Activated naive CD8-positive, alpha-beta T cell treated with anti-CD3 and anti-CD28 coated beads, Interleukin-2, amount 10 ng/mL, durations not matched to agents 7 days and 5 days (primary cell): ENCODE measurements around the gene MYBPHL. TPM values are rescaled to one million over a fixed set of nuclear protein-coding genes. Genes with fewer than 3 reads are reported as not detected.
"Not testable (repeated sequence)": the region's sequence is repeated elsewhere in the genome, so short reads cannot be mapped to it uniquely, and the experiment has no call there.

Source experiments
- ATAC-seq: fragments of 150-1000 bp; cut with Tn5 transposase; one replicate; pipeline ENCODE4 v1.10.0; 2021; ENCODE audit warnings: low read depth, moderate library complexity
- POLR2A ChIA-PET: fragments of 350-600 bp; sonication (Branson Sonifier 250); formaldehyde crosslinking; loops from one replicate; lab custom pipeline; 2021; ENCODE audit warnings: antibody characterized with exemption; lab: Charles Lee
- DNase-seq: peaks from one replicate; pipeline ENCODE4 v3.0.0; 2021
- H3K27ac Mint-ChIP-seq: one replicate; pipeline ENCODE4 v1.8.0; 2022; ENCODE audit warnings: mild to moderate bottlenecking, mixed read lengths
- H3K27me3 Mint-ChIP-seq: one replicate; pipeline ENCODE4 v1.8.0; 2022; ENCODE audit warnings: mild to moderate bottlenecking, moderate library complexity, mixed read lengths
- H3K36me3 Mint-ChIP-seq: one replicate; pipeline ENCODE4 v1.8.0; 2021; ENCODE audit warnings: mild to moderate bottlenecking, mixed read lengths
- H3K4me1 Mint-ChIP-seq: one replicate; pipeline ENCODE4 v1.8.0; 2021; ENCODE audit warnings: mixed read lengths
- H3K4me3 Mint-ChIP-seq: one replicate; pipeline ENCODE4 v1.8.0; 2022; ENCODE audit warnings: mild to moderate bottlenecking, moderate library complexity, mixed read lengths
- H3K9me3 Mint-ChIP-seq: one replicate; pipeline ENCODE4 v1.8.0; 2021; ENCODE audit warnings: mixed read lengths
- total RNA-seq, 2 experiments: library from RNA; stranded (reverse); gene quantifications; one replicate each; pipeline ENCODE4 v1.2.3, GENCODE V29; 2021

MYBPHL gene
- total RNA-seq, 2 experiments from 2014 or later: not detected

DNA sequence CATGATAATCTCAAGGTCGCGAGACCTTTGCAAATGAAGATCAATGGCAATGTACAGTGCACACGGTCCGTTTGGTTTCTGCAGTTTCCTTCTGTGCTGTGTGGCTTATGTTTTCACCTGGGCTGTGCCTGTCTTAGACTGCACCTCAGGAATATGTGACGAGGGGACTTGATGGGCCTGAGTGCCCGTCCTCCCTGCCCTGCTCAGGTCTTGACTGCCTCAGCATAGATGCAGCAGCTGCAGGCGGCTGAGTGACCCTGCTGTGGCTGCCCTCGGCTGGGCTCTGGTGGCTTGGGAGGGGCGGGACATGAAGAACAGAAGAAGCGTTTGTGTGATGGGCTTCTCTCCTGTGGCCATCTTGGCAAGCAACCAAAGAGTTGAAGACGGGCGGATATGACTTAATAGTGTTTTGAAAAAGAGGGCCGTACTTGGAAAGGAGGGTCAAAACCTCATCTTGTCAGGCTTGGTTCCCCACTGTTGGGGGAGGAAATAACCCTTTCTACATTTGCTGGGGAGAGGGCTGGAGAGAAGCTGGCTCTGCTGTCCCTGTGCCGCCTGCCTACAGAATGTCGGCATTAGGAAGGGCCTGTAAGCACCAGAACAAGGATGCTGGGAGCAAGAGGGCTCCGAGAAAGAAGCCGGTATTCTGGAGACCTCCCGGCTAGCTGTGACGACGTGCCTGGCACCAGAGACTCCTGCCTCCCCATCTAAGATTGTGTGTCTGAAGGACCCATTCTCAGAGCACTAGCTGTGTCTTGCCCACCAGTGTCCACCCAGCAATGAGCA lies 7.1 kb downstream of the MYBPHL start:
- H3K27me3 Mint-ChIP-seq: peaks cover 20% of the 10 kb centered on the region
- H3K9me3 Mint-ChIP-seq: no peaks in the 10 kb centered on the region
- no peak overlapping the region for H3K27ac Mint-ChIP-seq
- H3K36me3 Mint-ChIP-seq: no peaks in the 10 kb centered on the region
- POLR2A ChIA-PET: no interaction called here
- DNase-seq: no peak
- H3K4me1 Mint-ChIP-seq: peaks cover 7% of the 10 kb centered on the region
- H3K4me3 Mint-ChIP-seq: no peak overlapping the region
- no peak for ATAC-seq

DNA sequence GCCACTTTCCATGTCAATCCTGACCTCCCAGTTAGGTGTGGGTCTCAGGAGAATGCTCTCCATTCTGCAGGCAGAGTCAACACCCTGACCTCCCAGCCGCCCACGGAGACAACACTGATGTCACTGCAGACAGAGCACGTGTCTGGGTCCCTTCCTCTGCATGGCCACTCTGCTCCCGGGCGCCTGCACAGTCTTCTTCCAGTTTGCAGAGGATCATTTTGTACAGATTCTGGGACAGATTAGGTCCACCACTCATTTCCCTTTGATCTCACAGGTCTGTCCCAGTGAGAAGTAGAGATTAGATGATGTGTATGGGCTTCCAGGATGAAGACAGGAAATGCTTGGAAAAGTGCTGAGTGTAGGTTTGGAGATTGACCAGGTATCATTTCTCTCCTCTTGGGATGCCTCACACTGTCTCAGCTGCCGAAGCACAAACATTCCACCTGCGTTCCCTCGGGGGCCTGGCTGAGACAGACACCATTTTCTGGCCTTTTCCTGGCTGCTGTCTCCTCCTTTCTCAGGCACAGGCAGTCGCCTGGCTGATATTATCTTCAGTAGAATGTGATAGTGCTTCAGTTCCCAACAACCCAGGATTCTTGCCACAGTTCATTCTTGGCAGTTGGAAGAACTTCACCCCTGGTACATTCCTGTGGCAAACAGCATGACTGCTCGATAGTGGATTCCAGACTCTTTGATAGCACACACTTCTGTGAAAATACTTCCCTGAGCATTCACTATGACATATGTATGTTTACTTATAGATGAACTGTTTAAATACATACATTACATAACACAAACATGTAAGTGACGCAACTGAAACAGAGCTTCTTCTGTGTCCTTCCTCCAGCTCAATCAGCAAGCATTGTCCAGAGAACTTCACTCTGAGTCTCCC lies 7.9 kb downstream of the MYBPHL start:
- no peak overlapping the region for H3K27ac Mint-ChIP-seq
- H3K4me3 Mint-ChIP-seq: no peak overlapping the region
- no peaks in the 10 kb centered on the region for H3K36me3 Mint-ChIP-seq
- POLR2A ChIA-PET: no interaction called here
- H3K4me1 Mint-ChIP-seq: peaks cover 7% of the 10 kb centered on the region
- DNase-seq (no peak), ATAC-seq (no peak)
- H3K9me3 Mint-ChIP-seq: no peaks in the 10 kb centered on the region
- peaks cover 29% of the 10 kb centered on the region for H3K27me3 Mint-ChIP-seq

DNA sequence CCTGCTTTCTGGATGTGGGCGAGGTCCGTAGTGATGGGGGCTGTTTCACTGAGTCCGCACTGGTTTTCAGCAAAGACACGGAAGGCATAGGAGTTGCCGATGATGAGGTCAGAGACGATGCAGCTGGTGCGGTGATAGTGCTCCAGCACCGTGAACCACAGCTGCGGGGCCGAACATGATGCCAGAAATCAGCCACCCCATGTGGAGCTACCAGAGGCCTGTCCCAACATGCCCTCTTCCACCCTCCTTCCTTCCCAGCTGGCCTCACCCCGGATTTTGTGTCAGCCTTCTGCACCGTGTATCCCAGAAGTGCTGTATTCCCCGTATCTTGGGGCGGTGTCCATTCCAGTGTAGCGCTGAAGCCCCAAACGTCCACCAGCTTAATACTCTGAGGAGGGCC lies 10.0 kb downstream of the MYBPHL start:
- no peak overlapping the region for H3K4me3 Mint-ChIP-seq

DNA sequence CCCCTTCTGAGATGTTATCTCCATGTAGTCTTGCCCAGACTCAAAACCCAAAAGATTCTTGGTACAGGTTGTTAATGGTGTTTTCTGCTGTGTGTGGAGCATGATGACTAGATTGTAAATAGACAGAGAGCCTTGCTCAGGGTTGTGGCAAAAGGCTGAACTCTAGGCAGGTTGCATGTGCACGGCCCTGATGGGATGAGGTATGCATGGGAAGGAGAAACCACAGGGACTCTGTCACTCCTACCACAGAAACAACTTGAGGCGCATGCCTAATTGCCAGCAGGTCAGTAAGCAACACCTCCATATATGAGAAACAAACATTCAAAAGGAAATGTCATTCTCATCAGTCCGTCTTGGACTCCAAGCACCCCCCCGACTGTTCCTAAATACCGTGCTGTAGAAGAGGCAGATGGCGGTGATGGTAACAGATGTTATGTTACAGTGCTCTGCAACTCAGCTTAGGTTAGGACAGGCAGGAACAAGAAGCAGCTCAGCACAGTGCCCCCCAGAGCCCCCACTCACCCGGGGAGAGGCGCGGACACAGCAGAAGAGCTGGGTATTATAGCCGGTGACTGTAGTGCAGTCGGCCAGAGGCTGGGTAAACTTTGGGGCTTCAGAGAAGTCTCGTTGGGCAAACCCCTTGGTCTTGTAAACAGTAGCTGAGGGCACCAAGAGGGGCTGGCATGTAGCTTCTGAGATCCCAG lies 10.9 kb downstream of the MYBPHL start:
- no peak for DNase-seq
- Mint-ChIP-seq H3K27me3 (peaks cover 39% of the 10 kb centered on the region), H3K36me3 (no peaks in the 10 kb centered on the region), H3K4me3 (no peak overlapping the region), H3K4me1 (peaks cover 7% of the 10 kb centered on the region), H3K9me3 (no peaks in the 10 kb centered on the region), H3K27ac (no peak overlapping the region)
- ATAC-seq: no peak
- POLR2A ChIA-PET: interaction anchor here (1.0 kb wide), 1 partner anchor 13 kb away, joined by 5 read pairs; the partner anchor contains the start of gene PSRC1

More for the DNA sequence above, 10.0 kb downstream of the MYBPHL start:
- peaks cover 7% of the 10 kb centered on the region for H3K4me1 Mint-ChIP-seq
- H3K36me3 Mint-ChIP-seq: no peaks in the 10 kb centered on the region
- no peak overlapping the region for H3K27ac Mint-ChIP-seq
- DNase-seq (no peak), ATAC-seq (no peak)
- POLR2A ChIA-PET: no interaction called here
- no peaks in the 10 kb centered on the region for H3K9me3 Mint-ChIP-seq
- peaks cover 39% of the 10 kb centered on the region for H3K27me3 Mint-ChIP-seq

DNA sequence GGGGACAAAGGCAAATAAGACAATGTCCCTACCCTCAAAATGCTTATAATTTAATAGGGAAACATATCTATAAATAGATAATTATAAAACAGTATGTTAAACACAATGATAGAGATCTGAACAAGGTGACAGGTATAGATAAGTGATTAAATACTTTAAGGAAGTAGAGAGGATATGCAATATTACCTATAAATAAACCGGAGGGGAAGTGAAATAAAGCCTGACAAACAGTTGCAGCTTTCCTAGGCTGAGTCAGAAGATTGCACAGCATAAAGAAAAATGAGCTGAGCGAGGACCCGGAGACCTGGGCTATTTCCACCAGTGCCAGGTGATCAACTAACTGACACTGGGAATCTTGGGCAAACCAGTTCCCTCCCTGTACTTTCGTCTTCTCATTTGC lies 12.3 kb downstream of the MYBPHL start:
- H3K4me3 Mint-ChIP-seq: no peak overlapping the region
- POLR2A ChIA-PET: no interaction called here

DNA sequence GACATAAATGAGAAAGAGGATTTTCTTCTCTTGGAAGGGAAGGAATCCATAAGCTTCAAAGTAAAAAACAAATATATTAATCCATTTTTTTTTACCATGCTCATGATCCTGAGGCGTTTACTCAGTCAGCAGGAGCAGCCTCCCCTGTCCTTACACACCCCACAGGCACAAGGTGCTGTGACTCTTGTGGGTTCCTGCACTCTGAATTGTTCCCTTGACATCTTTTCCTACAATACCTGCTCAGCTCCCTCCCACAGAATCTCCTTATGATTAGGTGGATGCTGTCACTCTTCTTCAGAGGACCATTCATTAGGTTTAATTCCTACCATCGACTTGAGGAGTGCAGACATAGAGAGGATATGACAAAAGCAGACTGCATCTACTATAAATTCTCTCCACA lies 13.8 kb downstream of the MYBPHL start:
- Mint-ChIP-seq H3K36me3 (no peaks in the 10 kb centered on the region), H3K9me3 (no peaks in the 10 kb centered on the region), H3K4me3 (no peak overlapping the region), H3K4me1 (peaks cover 4% of the 10 kb centered on the region), H3K27me3 (peaks cover 36% of the 10 kb centered on the region), H3K27ac (no peak overlapping the region)
- DNase-seq (no peak), ATAC-seq (no peak)
- POLR2A ChIA-PET: no interaction called here

More for the DNA sequence above, 12.3 kb downstream of the MYBPHL start:
- Mint-ChIP-seq H3K9me3 (no peaks in the 10 kb centered on the region), H3K27me3 (peaks cover 34% of the 10 kb centered on the region), H3K4me1 (peaks cover 7% of the 10 kb centered on the region), H3K36me3 (no peaks in the 10 kb centered on the region), H3K27ac (no peak overlapping the region)
- ATAC-seq (no peak), DNase-seq (no peak)

DNA sequence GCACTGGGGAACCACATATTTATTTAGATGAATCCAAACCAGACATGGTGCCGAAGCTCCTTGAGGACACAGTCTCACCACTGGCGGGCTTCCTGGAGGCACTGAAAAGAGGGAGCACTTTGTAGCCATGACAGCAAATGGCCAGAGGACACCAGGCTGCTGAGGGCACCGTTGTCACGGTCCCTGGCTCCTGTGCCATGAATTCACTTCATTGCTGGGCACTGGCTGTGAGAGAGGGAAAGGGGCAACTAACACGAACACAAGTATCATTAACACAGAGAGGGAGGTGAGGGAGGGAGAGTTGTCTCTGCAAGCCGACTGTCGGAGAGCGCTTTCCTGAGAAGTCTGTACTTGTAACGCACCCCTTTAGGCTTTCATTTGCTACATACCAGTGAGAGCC lies 14.4 kb downstream of the MYBPHL start:
- POLR2A ChIA-PET: no interaction called here
- Mint-ChIP-seq H3K9me3 (no peaks in the 10 kb centered on the region), H3K36me3 (no peaks in the 10 kb centered on the region), H3K4me1 (peaks cover 4% of the 10 kb centered on the region), H3K27ac (no peak overlapping the region), H3K4me3 (no peak overlapping the region), H3K27me3 (peaks cover 40% of the 10 kb centered on the region)
- ATAC-seq (no peak), DNase-seq (no peak)

DNA sequence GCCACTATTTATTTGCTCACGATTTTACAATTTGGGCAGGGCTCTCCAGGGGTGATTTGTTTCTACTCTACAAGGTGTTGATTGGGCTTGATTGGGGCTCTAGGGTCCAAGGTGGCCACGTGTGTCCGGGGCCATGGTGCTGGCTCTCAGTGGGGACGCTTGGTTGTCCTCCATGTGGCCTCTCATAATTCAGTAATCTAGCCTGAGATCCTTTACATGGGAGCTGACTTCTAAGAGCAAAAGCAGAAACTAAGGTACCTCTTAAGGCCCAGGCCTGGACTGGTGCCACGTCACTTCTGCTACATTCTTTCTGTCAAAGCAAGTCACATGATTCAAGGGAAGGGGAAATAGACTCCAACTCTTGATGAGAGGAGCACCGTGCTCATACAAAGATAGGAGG lies 15.8 kb downstream of the MYBPHL start:
- Mint-ChIP-seq H3K27ac (no peak overlapping the region), H3K9me3 (no peaks in the 10 kb centered on the region), H3K27me3 (peaks cover 41% of the 10 kb centered on the region), H3K4me1 (peaks cover 4% of the 10 kb centered on the region), H3K4me3 (no peak overlapping the region), H3K36me3 (no peaks in the 10 kb centered on the region)
- DNase-seq: no peak
- no peak for ATAC-seq
- POLR2A ChIA-PET: no interaction called here

DNA sequence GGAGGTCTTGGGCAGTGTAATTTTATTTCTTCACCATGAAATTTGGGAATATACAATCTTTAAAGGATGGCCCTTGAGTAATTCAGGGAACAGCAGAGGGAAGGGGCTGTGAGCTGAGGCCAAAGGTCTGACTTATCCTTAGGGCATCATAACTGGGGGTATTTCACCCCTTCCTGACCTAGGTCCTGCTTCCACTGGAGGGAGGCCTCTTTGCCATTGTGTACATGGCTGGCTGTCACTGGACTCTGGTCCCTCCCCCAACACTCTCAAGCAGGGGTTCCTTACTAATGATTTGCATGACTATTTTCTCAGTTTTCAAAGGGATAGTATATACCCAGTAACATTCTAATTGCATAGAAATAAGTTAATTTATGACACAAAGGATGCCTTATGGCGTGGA lies 16.7 kb downstream of the MYBPHL start:
- POLR2A ChIA-PET: no interaction called here
- no peaks in the 10 kb centered on the region for H3K36me3 Mint-ChIP-seq
- H3K4me1 Mint-ChIP-seq: no peaks in the 10 kb centered on the region
- ATAC-seq: no peak
- no peak overlapping the region for H3K4me3 Mint-ChIP-seq
- H3K9me3 Mint-ChIP-seq: no peaks in the 10 kb centered on the region
- no peak overlapping the region for H3K27ac Mint-ChIP-seq
- DNase-seq: no peak
- peaks cover 33% of the 10 kb centered on the region for H3K27me3 Mint-ChIP-seq

DNA sequence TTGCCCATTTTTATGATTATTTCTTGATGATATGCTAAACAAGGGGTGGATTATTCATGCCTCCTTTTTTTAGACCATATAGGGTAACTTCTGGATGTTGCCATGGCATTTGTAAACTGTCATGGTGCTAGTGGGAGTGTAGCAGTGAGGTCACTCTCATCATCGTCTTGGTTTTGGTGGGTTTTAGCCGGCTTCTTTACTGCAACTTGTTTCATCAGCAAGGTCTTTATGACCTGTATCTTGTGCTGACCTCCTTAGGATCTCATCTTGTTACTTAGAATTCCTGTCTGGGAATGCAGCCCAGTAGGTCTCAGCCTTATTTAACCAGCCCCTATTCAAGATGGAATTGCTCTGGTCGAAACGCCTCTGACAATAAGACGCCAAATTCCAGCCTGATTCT lies 20.0 kb downstream of the MYBPHL start:
- H3K27me3 Mint-ChIP-seq: not testable (repeated sequence)
- POLR2A ChIA-PET: interaction anchor here (0.7 kb wide), 1 partner anchor 32 kb away, joined by 3 read pairs; no protein-coding TSS in a partner anchor
- peaks cover 14% of the 10 kb centered on the region for H3K4me1 Mint-ChIP-seq

DNA sequence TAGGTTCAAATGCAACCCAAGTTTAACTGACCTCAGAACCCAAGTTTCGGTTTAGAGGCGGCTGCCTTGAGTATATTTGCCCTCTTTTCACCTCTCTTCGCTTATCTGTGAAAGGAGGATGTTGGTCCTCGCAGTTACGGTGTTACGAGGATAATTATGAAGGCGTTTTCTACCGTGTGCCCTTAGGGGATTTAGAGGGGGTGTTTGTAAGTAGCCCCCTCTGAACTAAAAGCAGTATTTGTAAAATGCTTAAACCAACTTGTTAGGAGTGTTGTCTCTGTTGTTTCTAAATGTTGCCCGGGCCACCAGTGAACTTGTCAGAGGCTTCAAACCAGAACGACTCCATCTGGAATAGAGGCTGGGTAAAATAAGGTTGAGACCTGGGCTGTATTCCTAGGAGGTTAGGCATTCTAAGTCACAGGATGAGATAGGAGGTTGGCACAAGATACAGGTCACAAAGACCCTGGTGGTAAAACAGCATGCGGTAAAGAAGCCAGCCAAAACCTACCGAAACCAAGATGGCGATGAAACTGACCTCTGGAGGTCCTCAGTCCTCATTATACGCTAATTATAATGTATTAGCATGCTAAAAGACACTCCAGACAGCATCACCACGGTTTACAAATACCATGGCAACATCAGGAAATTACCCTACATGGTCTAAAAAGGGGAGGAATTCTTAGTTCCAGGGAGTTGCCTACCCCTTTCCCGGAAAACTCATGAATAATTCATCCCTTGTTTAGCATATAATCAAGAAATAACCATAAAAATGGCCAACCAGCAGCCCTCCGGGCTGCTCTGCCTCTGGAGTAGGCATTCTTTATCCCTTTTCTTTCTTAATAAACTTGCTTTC lies 22.8 kb downstream of the MYBPHL start:
- peak overlapping the region; percentile 100 for H3K4me3 Mint-ChIP-seq
- peaks cover 12% of the 10 kb centered on the region for H3K36me3 Mint-ChIP-seq
- DNase-seq (no peak), ATAC-seq (no peak)
- peak overlapping the region; percentile 96 for H3K27ac Mint-ChIP-seq
- H3K27me3 Mint-ChIP-seq: peaks cover 10% of the 10 kb centered on the region
- no peaks in the 10 kb centered on the region for H3K9me3 Mint-ChIP-seq
- POLR2A ChIA-PET: interaction anchor here (0.8 to 2.4 kb wide), 7 partner anchors 12 to 248 kb away, joined by 3 to 22 read pairs (median 6); partner anchors contain the start of genes PSMA5, SARS1 and SORT1
- H3K4me1 Mint-ChIP-seq: peaks cover 20% of the 10 kb centered on the region

More for the DNA sequence above, 20.0 kb downstream of the MYBPHL start:
- H3K36me3 Mint-ChIP-seq, H3K4me3 Mint-ChIP-seq, ATAC-seq, H3K27ac Mint-ChIP-seq, H3K9me3 Mint-ChIP-seq, DNase-seq: not testable (repeated sequence)

DNA sequence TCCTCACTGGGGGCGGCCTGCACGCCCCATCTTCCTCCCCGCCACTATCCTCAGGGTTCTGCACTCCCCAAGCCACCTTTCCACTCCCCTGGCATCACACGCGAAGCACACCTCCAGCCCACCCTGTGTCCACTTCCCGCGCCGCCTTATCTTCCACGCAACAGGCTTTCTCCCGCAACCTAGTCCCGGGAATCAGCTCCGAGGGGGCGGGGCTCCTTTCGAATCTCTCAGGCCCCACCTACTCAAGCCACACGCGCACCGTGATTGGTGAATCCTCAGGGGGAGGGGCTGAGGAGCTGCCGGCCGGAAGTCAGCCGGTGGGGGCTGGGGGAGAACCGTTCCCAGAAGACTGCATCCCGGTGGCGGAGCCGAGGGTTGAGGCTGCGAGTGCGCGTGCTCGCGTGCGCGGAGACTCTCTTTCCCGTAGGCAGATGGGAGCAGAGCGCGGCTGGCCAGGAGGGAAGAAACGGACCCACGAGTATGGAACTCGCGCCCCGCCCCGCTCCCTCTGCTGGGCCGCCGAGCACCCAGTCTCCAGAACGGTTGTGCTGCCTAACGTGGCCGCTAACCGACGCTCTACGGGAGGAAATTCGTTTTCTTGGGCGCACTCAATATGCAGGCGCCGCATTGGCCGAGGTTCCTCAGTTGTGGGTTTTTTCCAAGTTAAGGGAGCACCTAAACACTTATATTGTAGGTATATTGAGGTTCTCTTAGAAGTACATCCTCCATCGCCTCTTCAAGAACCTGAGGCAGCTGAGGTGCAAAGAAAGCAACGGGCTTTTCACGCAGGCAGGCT lies 23.7 kb downstream of the MYBPHL start, which contains the start of gene PSRC1:
PSRC1 (minus strand) TSS at position 194 of the 796 bp plus-strand sequence.
- peak within 1 kb of the TSS; percentile 100 for H3K4me3 Mint-ChIP-seq
- no peaks in the 10 kb centered on the region for H3K9me3 Mint-ChIP-seq
- H3K36me3 Mint-ChIP-seq: peaks cover 12% of the 10 kb centered on the region
- H3K27me3 Mint-ChIP-seq: peaks cover 7% of the 10 kb centered on the region
- ATAC-seq: peak; percentile 91
- DNase-seq: peak; percentile 94
- H3K4me1 Mint-ChIP-seq: peaks cover 20% of the 10 kb centered on the region
- H3K27ac Mint-ChIP-seq: peak within 1 kb of the TSS; percentile 96
- POLR2A ChIA-PET: interaction anchor here (0.6 to 2.4 kb wide), 13 partner anchors 12 to 588 kb away, joined by 3 to 22 read pairs (median 4); partner anchors contain the start of genes ATXN7L2, PSMA5, SARS1 and SORT1
